Transverse colon (tissue), 4 donors: ENCODE measurements around the gene HNF1A.

Experiments
- CTCF ChIP-seq, 5 experiments: fragments of 200-600 bp in 3 of 5; fragments of 450-650 bp in 2 of 5; sonication (generic) in 3 of 5; IDR thresholded peaks; 1 replicate in 2 of 5; 2 replicates in 3 of 5; pipeline ENCODE4 v1.5.1; 2016 to 2017; ENCODE audit warnings: antibody characterized with exemption in 5 of 5, inconsistent platforms in 3 of 5, mild to moderate bottlenecking in 2 of 5, moderate library complexity in 1 of 5
- POLR2A ChIP-seq: fragments of 450-650 bp; IDR thresholded peaks from one replicate; pipeline ENCODE4 v1.6.1; 2016; ENCODE audit warnings: antibody characterized with exemption, mild to moderate bottlenecking, moderate library complexity
- POLR2AphosphoS5 ChIP-seq, 3 donors: sonication (generic); formaldehyde crosslinking; IDR thresholded peaks; one replicate each; pipeline ENCODE4 v1.6.1; 2016; ENCODE audit warnings: antibody characterized with exemption in 3 of 3

- no peak for TF ChIP-seq POLR2AphosphoS5 (IDR thresholded peaks at IDR 0.05)
- no peak for TF ChIP-seq CTCF (IDR thresholded peaks at IDR 0.05)
- no peak for TF ChIP-seq POLR2A
Observed at GRCh38 chr12:121034616-121035305, 56.4 kb downstream of the HNF1A start.
